CD4-positive, alpha-beta T cell treated with Interleukin-21 for 1 hour (primary cell): Measurements from ENCODE around the gene PHTF2.

Experiments used
- DNase-seq: peaks from one replicate; pipeline ENCODE4 v3.0.0-alpha.2; 2020

PHTF2 gene

GRCh38 chr7:77796109-77796508 is 2.5 kb upstream of the PHTF2 start:
- no peak for DNase-seq

- no peak for DNase-seq
Measured at GRCh38 chr7:77796960-77797359, 1.6 kb upstream of the PHTF2 start.

GRCh38 chr7:77797734-77798393 is 709 bp upstream of the PHTF2 start:
- no peak for DNase-seq

GRCh38 chr7:77799078-77799964 is 748 bp downstream of the PHTF2 start:
- DNase-seq, result peak; percentile 32

- DNase-seq, result no peak
Measured at GRCh38 chr7:77800158-77800557, 1.6 kb downstream of the PHTF2 start.

GRCh38 chr7:77800730-77801129 is 2.2 kb downstream of the PHTF2 start:
- no peak for DNase-seq

GRCh38 chr7:77802557-77803405 is 4.2 kb downstream of the PHTF2 start:
- DNase-seq, result peak; percentile 42

- no peak for DNase-seq
Measured at GRCh38 chr7:77806425-77806824, 7.9 kb downstream of the PHTF2 start.

- no peak for DNase-seq
Measured at GRCh38 chr7:77808517-77808916, 9.9 kb downstream of the PHTF2 start.

- no peak for DNase-seq
Measured at GRCh38 chr7:77811516-77812289, 13.1 kb downstream of the PHTF2 start.

- DNase-seq, result no peak
Measured at GRCh38 chr7:77812290-77812685, 13.7 kb downstream of the PHTF2 start.

GRCh38 chr7:77813180-77813579 is 14.6 kb downstream of the PHTF2 start:
- no peak for DNase-seq

GRCh38 chr7:77819021-77819420 is 20.4 kb downstream of the PHTF2 start:
- no peak for DNase-seq

- DNase-seq, result no peak
Measured at GRCh38 chr7:77820967-77821366, 22.4 kb downstream of the PHTF2 start.

GRCh38 chr7:77822269-77822668 is 23.7 kb downstream of the PHTF2 start:
- DNase-seq, result no peak

- DNase-seq, result no peak
Measured at GRCh38 chr7:77823787-77824186, 25.2 kb downstream of the PHTF2 start.

- DNase-seq, result no peak
Measured at GRCh38 chr7:77824636-77825035, 26.1 kb downstream of the PHTF2 start.

GRCh38 chr7:77825131-77825530 is 26.6 kb downstream of the PHTF2 start:
- no peak for DNase-seq

GRCh38 chr7:77826300-77826699 is 27.7 kb downstream of the PHTF2 start:
- no peak for DNase-seq

- no peak for DNase-seq
Measured at GRCh38 chr7:77827999-77828398, 29.4 kb downstream of the PHTF2 start.

- no peak for DNase-seq
Measured at GRCh38 chr7:77830649-77831355, 32.2 kb downstream of the PHTF2 start.

GRCh38 chr7:77831481-77831880 is 32.9 kb downstream of the PHTF2 start:
- DNase-seq, result peak; percentile 18
